ENCODE measurements around the gene POLG. TPM values are rescaled to one million over a fixed set of nuclear protein-coding genes. Genes with fewer than 3 reads are reported as not detected.
A peak's percentile ranks its signal among the peaks of the same experiment; 100 is the strongest.

Gene POLG
- total RNA-seq (100 to 1,000 TPM; 114 to 128 TPM), total RNA-seq (150 to 246 reads per million in 2 donors)

DNA sequence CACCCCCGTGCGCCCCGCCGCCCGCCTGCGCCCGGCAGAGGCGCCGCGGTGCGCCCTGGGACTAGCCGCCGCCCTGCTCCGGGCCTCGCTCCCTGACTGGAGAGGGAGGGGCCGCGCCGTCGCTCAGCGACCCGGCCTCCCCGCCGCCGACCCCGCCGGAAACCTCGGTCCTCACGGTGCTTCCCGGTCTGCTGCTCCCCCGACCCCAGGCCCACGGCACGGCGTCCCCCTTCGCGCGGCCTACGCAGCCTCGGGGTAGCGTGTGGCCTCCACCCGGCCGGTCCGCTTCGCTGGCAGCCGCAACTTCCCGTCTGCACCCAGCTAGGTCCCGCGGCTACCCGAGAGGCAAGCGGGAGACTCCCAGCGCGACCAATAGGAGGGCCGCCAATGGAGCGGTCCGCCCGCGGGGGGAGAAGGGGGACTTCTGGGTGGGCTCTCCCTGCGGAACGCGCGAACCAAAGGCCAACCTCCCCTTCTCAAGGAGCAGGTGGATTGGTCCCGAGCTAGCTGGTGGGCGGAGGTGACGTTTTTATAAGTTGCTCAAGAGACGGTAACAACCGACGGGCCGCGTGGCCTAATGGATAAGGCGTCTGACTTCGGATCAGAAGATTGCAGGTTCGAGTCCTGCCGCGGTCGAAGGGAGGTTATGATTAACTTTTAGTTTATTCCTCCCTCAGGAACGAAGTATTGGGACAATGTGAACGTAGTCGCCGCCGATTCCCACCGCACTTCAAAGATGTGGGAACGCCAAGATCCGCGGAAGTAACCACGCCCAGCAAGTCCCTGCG lies at the start of gene POLG:
Gene POLG (minus strand): TSS at position 315 of the 788 bp plus-strand sequence. CDS start 1,070 bp downstream, outside the sequence.
- Mint-ChIP-seq H3K4me1 (peaks cover 37% of the 10 kb centered on the region), H3K36me3 (ENCODE audit: low read depth) (peaks cover 3% of the 10 kb centered on the region), H3K4me3 (peak within 1 kb of the TSS; percentile 83), H3K27ac (peak within 1 kb of the TSS; percentile 94), H3K27me3 (no peaks in the 10 kb centered on the region)
- no peaks in the 10 kb centered on the region for H3K9me3 ChIP-seq (ENCODE audit: control insufficient read depth, low read length, poor library complexity, severe bottlenecking)
- ATAC-seq: peak; percentile 92
- DNase-seq: peak; percentile 95 to 98 (median 98)

GRCh38 chr15:89384176-89384604 lies 49.6 kb upstream of the POLG start:
- no peaks in the 10 kb centered on the region for H3K4me1 Mint-ChIP-seq
- ATAC-seq (no peak), DNase-seq (no peak)
- no peaks in the 10 kb centered on the region for H3K36me3 Mint-ChIP-seq (ENCODE audit: low read depth)
- H3K4me3 Mint-ChIP-seq: no peak overlapping the region
- no peak overlapping the region for H3K27ac Mint-ChIP-seq
- peaks cover 63% of the 10 kb centered on the region for H3K27me3 Mint-ChIP-seq
- H3K9me3 ChIP-seq (ENCODE audit: control insufficient read depth, low read length, poor library complexity, severe bottlenecking): no peaks in the 10 kb centered on the region

DNA sequence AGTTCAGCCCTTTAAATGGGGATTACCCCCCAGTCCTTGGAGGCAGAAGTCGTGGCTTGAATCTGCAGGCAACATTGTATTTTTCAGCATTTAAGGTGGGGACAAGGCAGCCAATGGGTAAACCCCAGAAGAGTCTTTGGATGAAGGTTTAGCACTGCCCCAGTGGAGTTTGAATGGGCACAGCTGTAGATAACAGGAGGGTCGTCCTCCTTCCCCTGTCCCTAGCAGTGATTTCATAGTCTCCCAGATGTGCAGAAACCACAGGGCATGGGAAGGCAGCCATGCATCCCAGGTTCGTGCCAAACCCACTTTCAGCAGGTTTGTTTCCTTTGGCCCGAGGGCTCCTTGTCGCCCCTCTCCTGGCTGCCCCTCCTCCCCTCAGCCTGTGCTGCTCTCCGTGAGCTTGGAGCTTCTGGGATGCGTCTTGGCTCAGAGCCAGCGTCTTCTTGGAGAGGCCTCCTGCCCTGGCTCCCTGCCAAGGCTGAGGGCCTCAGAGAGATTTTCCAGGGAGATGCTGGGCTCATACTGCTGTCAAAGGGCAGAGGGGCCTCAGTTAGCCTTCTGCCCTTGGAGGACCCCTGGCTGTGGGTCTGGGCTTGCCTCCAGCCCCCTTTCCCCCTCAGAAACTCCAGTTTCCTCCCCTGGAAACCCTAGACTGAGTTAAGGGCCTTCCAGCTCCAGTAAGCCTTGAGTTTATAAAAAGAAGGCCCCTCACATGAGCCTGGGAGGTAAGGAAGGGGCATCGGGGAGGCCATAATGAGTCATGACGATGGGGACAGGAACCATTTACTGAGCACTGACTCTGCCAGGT lies 48.9 kb upstream of the POLG start:
- peaks cover 58% of the 10 kb centered on the region for H3K27me3 Mint-ChIP-seq
- ATAC-seq (no peak), DNase-seq (no peak)
- no peak overlapping the region for H3K27ac Mint-ChIP-seq
- H3K4me3 Mint-ChIP-seq: no peak overlapping the region
- H3K4me1 Mint-ChIP-seq: no peaks in the 10 kb centered on the region
- no peaks in the 10 kb centered on the region for H3K36me3 Mint-ChIP-seq (ENCODE audit: low read depth)
- H3K9me3 ChIP-seq (ENCODE audit: control insufficient read depth, low read length, poor library complexity, severe bottlenecking): no peaks in the 10 kb centered on the region

DNA sequence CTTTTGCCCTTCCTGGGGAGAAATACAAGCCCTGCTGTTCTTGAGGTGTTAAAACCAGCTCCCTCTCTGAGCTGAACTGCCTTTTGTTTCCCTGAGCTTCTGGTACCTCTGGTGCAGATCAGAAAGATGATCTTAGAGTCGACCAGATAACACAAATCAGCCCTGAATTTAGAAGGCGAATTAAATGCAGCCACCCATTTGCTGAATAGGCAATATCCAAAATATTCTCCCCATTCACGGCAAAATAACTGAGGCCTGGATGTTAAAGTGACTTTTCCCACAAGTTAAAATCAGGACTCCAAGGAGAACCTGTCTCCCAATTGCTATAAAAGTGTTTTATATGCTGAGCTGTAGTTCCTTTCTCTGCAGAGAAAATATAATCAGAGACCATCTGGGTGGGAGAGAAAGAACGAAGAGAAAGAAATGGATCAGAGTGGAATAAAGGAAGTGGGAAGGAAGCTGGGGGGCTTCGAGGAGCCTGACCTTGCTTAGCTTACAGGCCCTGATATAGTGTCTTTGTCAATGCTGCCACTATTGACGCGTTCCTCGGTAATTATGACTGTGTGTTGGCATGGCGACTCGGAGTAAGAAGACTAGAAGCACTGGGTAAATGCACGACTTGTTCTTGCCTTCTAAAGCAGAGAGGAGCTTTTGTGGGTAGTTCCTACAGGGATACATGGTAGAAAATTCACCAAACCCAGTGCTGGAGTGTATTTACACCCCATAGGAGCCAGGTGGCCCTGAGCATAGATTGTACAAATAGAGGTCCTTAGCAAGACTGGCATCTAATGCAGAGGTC lies 47.5 kb upstream of the POLG start:
- H3K4me3 Mint-ChIP-seq: no peak overlapping the region
- DNase-seq (no peak), ATAC-seq (no peak)
- H3K4me1 Mint-ChIP-seq: peaks cover 2% of the 10 kb centered on the region
- H3K27me3 Mint-ChIP-seq: peaks cover 72% of the 10 kb centered on the region
- H3K27ac Mint-ChIP-seq: no peak overlapping the region
- no peaks in the 10 kb centered on the region for H3K9me3 ChIP-seq (ENCODE audit: control insufficient read depth, low read length, poor library complexity, severe bottlenecking)
- H3K36me3 Mint-ChIP-seq (ENCODE audit: low read depth): no peaks in the 10 kb centered on the region

GRCh38 chr15:89381331-89381730 lies 46.7 kb upstream of the POLG start:
- H3K27ac Mint-ChIP-seq: no peak overlapping the region
- H3K27me3 Mint-ChIP-seq: peaks cover 80% of the 10 kb centered on the region
- no peaks in the 10 kb centered on the region for H3K36me3 Mint-ChIP-seq (ENCODE audit: low read depth)
- ATAC-seq (no peak), DNase-seq (no peak)
- H3K4me1 Mint-ChIP-seq: peaks cover 2% of the 10 kb centered on the region
- H3K4me3 Mint-ChIP-seq: no peak overlapping the region
- no peaks in the 10 kb centered on the region for H3K9me3 ChIP-seq (ENCODE audit: control insufficient read depth, low read length, poor library complexity, severe bottlenecking)

GRCh38 chr15:89379818-89380217 lies 45.2 kb upstream of the POLG start:
- H3K9me3 ChIP-seq (ENCODE audit: control insufficient read depth, low read length, poor library complexity, severe bottlenecking): no peaks in the 10 kb centered on the region
- H3K4me1 Mint-ChIP-seq: peaks cover 2% of the 10 kb centered on the region
- ATAC-seq (no peak), DNase-seq (no peak)
- peaks cover 88% of the 10 kb centered on the region for H3K27me3 Mint-ChIP-seq
- H3K27ac Mint-ChIP-seq: no peak overlapping the region
- H3K36me3 Mint-ChIP-seq (ENCODE audit: low read depth): no peaks in the 10 kb centered on the region
- no peak overlapping the region for H3K4me3 Mint-ChIP-seq

- Mint-ChIP-seq H3K27me3 (peaks cover 88% of the 10 kb centered on the region), H3K27ac (no peak overlapping the region), H3K36me3 (ENCODE audit: low read depth) (no peaks in the 10 kb centered on the region), H3K4me3 (no peak overlapping the region), H3K4me1 (peaks cover 5% of the 10 kb centered on the region)
- ATAC-seq (no peak), DNase-seq (no peak)
- no peaks in the 10 kb centered on the region for H3K9me3 ChIP-seq (ENCODE audit: control insufficient read depth, low read length, poor library complexity, severe bottlenecking)
Measured at GRCh38 chr15:89379251-89379695, 44.6 kb upstream of the POLG start.

- no peak for ATAC-seq
- peak overlapping the region; percentile 59 for H3K4me3 Mint-ChIP-seq
- no peaks in the 10 kb centered on the region for H3K9me3 ChIP-seq (ENCODE audit: control insufficient read depth, low read length, poor library complexity, severe bottlenecking)
- peaks cover 5% of the 10 kb centered on the region for H3K4me1 Mint-ChIP-seq
- no peak overlapping the region for H3K27ac Mint-ChIP-seq
- peaks cover 93% of the 10 kb centered on the region for H3K27me3 Mint-ChIP-seq
- H3K36me3 Mint-ChIP-seq (ENCODE audit: low read depth): no peaks in the 10 kb centered on the region
- no peak for DNase-seq
Measured at GRCh38 chr15:89378296-89379151, 43.9 kb upstream of the POLG start.

- DNase-seq (no peak), ATAC-seq (no peak)
- H3K36me3 Mint-ChIP-seq (ENCODE audit: low read depth): no peaks in the 10 kb centered on the region
- peaks cover 88% of the 10 kb centered on the region for H3K27me3 Mint-ChIP-seq
- H3K4me3 Mint-ChIP-seq: peak overlapping the region; percentile 59
- no peak overlapping the region for H3K27ac Mint-ChIP-seq
- peaks cover 5% of the 10 kb centered on the region for H3K4me1 Mint-ChIP-seq
- H3K9me3 ChIP-seq (ENCODE audit: control insufficient read depth, low read length, poor library complexity, severe bottlenecking): no peaks in the 10 kb centered on the region
Measured at GRCh38 chr15:89377842-89378295, 43.2 kb upstream of the POLG start.

GRCh38 chr15:89377024-89377841 lies 42.6 kb upstream of the POLG start:
- Mint-ChIP-seq H3K27ac (no peak overlapping the region), H3K36me3 (ENCODE audit: low read depth) (no peaks in the 10 kb centered on the region), H3K4me1 (peaks cover 5% of the 10 kb centered on the region), H3K27me3 (peaks cover 85% of the 10 kb centered on the region), H3K4me3 (peak overlapping the region; percentile 8)
- no peaks in the 10 kb centered on the region for H3K9me3 ChIP-seq (ENCODE audit: control insufficient read depth, low read length, poor library complexity, severe bottlenecking)
- DNase-seq (no peak), ATAC-seq (no peak)

DNA sequence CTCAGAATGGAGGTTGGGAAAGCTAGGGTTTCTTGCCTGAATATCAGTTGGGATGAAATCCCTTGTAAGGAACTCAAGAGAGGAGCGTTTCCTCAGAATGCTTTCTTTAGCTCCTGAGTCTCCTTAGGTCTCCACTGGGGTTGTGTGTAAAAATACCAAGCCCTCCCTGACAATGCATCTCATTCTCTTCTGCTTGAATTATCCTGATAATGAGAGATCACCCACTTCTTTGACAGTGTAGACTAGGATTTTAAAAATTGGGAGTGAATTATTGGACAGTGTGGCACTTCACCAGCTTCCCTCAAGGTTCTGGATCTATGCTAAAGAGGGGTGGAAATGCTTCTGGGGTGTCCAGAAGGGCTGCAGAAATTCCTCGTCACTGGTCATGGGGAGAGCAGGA lies 41.8 kb upstream of the POLG start:
- no peak for ATAC-seq
- DNase-seq: no peak
- Mint-ChIP-seq H3K4me1 (peaks cover 5% of the 10 kb centered on the region), H3K4me3 (no peak overlapping the region), H3K27me3 (peaks cover 82% of the 10 kb centered on the region), H3K36me3 (ENCODE audit: low read depth) (no peaks in the 10 kb centered on the region), H3K27ac (no peak overlapping the region)
- H3K9me3 ChIP-seq (ENCODE audit: control insufficient read depth, low read length, poor library complexity, severe bottlenecking): no peaks in the 10 kb centered on the region

All from T-helper 17 cell (primary cell).